ENCODE results near the gene CYTH1.

DNA sequence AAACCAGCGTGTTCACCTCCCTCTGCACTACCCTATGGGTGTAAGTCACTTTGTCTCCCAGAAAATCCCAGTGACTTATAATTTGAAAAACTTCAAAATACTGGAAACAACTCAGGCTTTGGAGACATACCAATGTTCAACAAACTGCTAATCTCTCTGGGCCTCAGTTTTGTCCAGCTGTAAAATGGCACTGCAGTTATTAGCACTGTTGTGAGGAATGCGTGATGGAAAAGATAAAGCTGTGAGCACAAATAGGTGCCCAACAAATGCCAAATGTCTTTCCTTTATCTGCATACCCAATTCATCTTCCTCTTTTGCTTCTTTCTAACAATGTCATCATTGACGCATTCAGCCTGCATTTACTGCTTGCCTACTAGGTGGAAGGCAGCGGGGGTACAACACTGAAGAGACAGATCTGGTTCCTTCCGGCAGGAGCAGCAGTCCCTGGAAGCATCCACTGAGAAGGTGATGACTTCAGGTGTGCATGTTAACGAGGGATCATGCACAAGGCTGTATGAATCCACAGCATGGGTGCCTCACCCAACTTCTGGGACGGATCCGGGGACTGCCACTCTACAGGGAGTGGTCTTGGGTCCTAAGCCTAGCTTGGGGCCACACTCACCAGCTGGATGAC, 63.4 kb downstream of the CYTH1 start:
- TF ChIP-seq ZNF138 (tag by site-specific recombination; IDR thresholded peaks at IDR 0.05; ENCODE audit: borderline replicate concordance) (no peak), BCL11A (tag by site-specific recombination; IDR thresholded peaks at IDR 0.05; ENCODE audit: low read depth) (no peak), ZNF473 (tag by site-specific recombination; IDR thresholded peaks at IDR 0.05) (no peak), ZNF302 (tag by site-specific recombination; IDR thresholded peaks at IDR 0.05; ENCODE audit: low read depth) (no peak), EGR2 (tag by site-specific recombination; IDR thresholded peaks at IDR 0.05; ENCODE audit: low read depth) (no peak), ZNF19 (tag by site-specific recombination; IDR thresholded peaks at IDR 0.05; ENCODE audit: low read depth) (no peak), ZNF121 (tag by site-specific recombination; IDR thresholded peaks at IDR 0.05) (no peak)
- TF ChIP-seq, protein P1, sequence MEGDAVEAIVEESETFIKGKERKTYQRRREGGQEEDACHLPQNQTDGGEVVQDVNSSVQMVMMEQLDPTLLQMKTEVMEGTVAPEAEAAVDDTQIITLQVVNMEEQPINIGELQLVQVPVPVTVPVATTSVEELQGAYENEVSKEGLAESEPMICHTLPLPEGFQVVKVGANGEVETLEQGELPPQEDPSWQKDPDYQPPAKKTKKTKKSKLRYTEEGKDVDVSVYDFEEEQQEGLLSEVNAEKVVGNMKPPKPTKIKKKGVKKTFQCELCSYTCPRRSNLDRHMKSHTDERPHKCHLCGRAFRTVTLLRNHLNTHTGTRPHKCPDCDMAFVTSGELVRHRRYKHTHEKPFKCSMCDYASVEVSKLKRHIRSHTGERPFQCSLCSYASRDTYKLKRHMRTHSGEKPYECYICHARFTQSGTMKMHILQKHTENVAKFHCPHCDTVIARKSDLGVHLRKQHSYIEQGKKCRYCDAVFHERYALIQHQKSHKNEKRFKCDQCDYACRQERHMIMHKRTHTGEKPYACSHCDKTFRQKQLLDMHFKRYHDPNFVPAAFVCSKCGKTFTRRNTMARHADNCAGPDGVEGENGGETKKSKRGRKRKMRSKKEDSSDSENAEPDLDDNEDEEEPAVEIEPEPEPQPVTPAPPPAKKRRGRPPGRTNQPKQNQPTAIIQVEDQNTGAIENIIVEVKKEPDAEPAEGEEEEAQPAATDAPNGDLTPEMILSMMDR (tag by site-specific recombination; IDR thresholded peaks at IDR 0.05): no peak
- TF ChIP-seq, protein P2, sequence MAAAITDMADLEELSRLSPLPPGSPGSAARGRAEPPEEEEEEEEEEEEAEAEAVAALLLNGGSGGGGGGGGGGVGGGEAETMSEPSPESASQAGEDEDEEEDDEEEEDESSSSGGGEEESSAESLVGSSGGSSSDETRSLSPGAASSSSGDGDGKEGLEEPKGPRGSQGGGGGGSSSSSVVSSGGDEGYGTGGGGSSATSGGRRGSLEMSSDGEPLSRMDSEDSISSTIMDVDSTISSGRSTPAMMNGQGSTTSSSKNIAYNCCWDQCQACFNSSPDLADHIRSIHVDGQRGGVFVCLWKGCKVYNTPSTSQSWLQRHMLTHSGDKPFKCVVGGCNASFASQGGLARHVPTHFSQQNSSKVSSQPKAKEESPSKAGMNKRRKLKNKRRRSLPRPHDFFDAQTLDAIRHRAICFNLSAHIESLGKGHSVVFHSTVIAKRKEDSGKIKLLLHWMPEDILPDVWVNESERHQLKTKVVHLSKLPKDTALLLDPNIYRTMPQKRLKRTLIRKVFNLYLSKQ (tag by site-specific recombination; IDR thresholded peaks at IDR 0.05; ENCODE audit: borderline replicate concordance): no peak
- TF ChIP-seq, protein P3, sequence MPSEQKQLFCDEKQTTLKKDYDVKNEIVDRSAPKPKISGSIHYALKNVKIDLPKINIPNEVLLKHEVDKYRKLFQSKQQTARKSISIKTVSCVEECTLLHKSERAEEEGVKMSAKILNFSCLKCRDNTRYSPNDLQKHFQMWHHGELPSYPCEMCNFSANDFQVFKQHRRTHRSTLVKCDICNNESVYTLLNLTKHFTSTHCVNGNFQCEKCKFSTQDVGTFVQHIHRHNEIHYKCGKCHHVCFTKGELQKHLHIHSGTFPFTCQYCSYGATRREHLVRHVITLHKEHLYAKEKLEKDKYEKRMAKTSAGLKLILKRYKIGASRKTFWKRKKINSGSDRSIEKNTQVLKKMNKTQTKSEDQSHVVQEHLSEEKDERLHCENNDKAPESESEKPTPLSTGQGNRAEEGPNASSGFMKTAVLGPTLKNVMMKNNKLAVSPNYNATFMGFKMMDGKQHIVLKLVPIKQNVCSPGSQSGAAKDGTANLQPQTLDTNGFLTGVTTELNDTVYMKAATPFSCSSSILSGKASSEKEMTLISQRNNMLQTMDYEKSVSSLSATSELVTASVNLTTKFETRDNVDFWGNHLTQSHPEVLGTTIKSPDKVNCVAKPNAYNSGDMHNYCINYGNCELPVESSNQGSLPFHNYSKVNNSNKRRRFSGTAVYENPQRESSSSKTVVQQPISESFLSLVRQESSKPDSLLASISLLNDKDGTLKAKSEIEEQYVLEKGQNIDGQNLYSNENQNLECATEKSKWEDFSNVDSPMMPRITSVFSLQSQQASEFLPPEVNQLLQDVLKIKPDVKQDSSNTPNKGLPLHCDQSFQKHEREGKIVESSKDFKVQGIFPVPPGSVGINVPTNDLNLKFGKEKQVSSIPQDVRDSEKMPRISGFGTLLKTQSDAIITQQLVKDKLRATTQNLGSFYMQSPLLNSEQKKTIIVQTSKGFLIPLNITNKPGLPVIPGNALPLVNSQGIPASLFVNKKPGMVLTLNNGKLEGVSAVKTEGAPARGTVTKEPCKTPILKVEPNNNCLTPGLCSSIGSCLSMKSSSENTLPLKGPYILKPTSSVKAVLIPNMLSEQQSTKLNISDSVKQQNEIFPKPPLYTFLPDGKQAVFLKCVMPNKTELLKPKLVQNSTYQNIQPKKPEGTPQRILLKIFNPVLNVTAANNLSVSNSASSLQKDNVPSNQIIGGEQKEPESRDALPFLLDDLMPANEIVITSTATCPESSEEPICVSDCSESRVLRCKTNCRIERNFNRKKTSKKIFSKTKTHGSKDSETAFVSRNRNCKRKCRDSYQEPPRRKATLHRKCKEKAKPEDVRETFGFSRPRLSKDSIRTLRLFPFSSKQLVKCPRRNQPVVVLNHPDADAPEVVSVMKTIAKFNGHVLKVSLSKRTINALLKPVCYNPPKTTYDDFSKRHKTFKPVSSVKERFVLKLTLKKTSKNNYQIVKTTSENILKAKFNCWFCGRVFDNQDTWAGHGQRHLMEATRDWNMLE (tag by site-specific recombination; conservative IDR thresholded peaks at IDR 0.05; ENCODE audit: low read depth): no peak

All from HEK293 (cell line).